K562 (cell line): ENCODE data around the gene KMO. TPM values are rescaled to one million over a fixed set of nuclear protein-coding genes. Genes with fewer than 3 reads are reported as not detected.

Experiments
- ATAC-seq: fragments of 200-7000 bp; cut with Tn5 transposase; 3 replicates; pipeline ENCODE4 v1.9.1; 2020; ENCODE audit warnings: moderate library complexity
- BruUV-seq: library from RNA; stranded (reverse); fragments of 400-500 nt; replicated peaks from 2 replicates; lab custom pipeline; 2021; lab: Mats Ljungman, UMichigan
- CTCF ChIA-PET: fragments of 300-600 bp; formaldehyde crosslinking; extraction: SDS; loops from one replicate; lab custom pipeline; 2021; ENCODE audit warnings: low intra/inter-chr PET ratio; lab: Yijun Ruan, JAX
- POLR2A ChIA-PET: fragments of 300-600, 350-650 bp; sonication (Branson Sonifier 250); formaldehyde crosslinking; extraction: SDS; loops from one replicate; lab custom pipeline; 2021; ENCODE audit warnings: antibody characterized with exemption, inconsistent platforms; lab: Yijun Ruan, JAX
- DNase-seq, 4 experiments: peaks; one replicate each; pipeline versions ENCODE4 v3.0.0 to v3.0.0-alpha.2; 2011 to 2018; ENCODE audit warnings: low spot score in 3 of 4, mixed read lengths in 3 of 4; ENCODE audit errors: extremely low read depth in 1 of 4
- FAIRE-seq: peaks from 2 replicates; lab custom pipeline; 2011; peaks lifted over from hg19 to GRCh38; lab: Jason Lieb, UNC
- H2AFZ ChIP-seq: 2 replicates; pipeline ENCODE4 v1.6.0; 2011; ENCODE audit warnings: low read depth, low read length, control low read depth, inconsistent platforms
- H3K27ac ChIP-seq: fragments of 200-600 bp; 3 replicates; pipeline ENCODE4 v1.8.0; 2011; ENCODE audit warnings: low read depth, mild to moderate bottlenecking, control low read depth, inconsistent platforms, low read length, moderate library complexity, mixed read lengths; ENCODE audit errors: extremely low read depth
- H3K27me3 ChIP-seq, 2 experiments: fragments of 300-600 bp in 1 of 2; 2 replicates in 1 of 2; 3 replicates in 1 of 2; pipeline versions ENCODE4 v1.6.0 to v1.8.0; 2011; ENCODE audit warnings: inconsistent platforms in 2 of 2, low read length in 2 of 2, mild to moderate bottlenecking in 1 of 2, mixed read lengths in 1 of 2, moderate library complexity in 1 of 2; ENCODE audit not compliant: control insufficient read depth in 2 of 2, insufficient read depth in 2 of 2
- H3K36me3 ChIP-seq: fragments of 300-600 bp; 3 replicates; pipeline ENCODE4 v1.8.0; 2011; ENCODE audit warnings: mild to moderate bottlenecking, low read length, inconsistent platforms; ENCODE audit not compliant: control insufficient read depth, insufficient read depth
- H3K4me1 ChIP-seq, 2 experiments: fragments of 200-600 bp in 1 of 2; replicated peaks in 1 of 2; 2 replicates in 1 of 2; 3 replicates in 1 of 2; pipeline versions ENCODE4 v1.5.1 to v1.8.0; 2011; ENCODE audit warnings: inconsistent platforms in 2 of 2, low read length in 2 of 2, mild to moderate bottlenecking in 1 of 2, mixed read lengths in 1 of 2, moderate library complexity in 1 of 2; ENCODE audit not compliant: control insufficient read depth in 2 of 2, insufficient read depth in 2 of 2
- H3K4me2 ChIP-seq: 2 replicates; pipeline ENCODE4 v1.6.1; 2011; ENCODE audit warnings: low read length, control low read depth, inconsistent platforms, mixed read lengths; ENCODE audit not compliant: insufficient read depth
- H3K4me3 ChIP-seq: fragments of 200-600 bp; sonication (generic), shearing (Covaris generic); 2 replicates; pipeline ENCODE4 v1.5.1; 2016; ENCODE audit warnings: control low read depth, inconsistent platforms
- H3K79me2 ChIP-seq: fragments of 200-600 bp; 3 replicates; pipeline ENCODE4 v1.8.0; 2011; ENCODE audit warnings: low read length, inconsistent platforms; ENCODE audit not compliant: control insufficient read depth, insufficient read depth
- H3K9ac ChIP-seq, 2 experiments: 2 replicates each; pipeline versions ENCODE4 v1.6.0 to v1.6.1; 2011; ENCODE audit warnings: low read depth in 2 of 2, low read length in 2 of 2, control low read depth in 1 of 2, inconsistent platforms in 1 of 2, mild to moderate bottlenecking in 1 of 2, mixed read lengths in 1 of 2; ENCODE audit not compliant: insufficient read depth in 1 of 2
- H3K9me1 ChIP-seq: one replicate; pipeline ENCODE4 v1.6.0; 2011; ENCODE audit warnings: inconsistent platforms, mild to moderate bottlenecking, low read length, moderate library complexity; ENCODE audit not compliant: control insufficient read depth, insufficient read depth
- H3K9me3 ChIP-seq: replicated peaks from 2 replicates; pipeline ENCODE4 v1.5.1; 2011; ENCODE audit warnings: low read depth, low read length, inconsistent platforms; ENCODE audit not compliant: control insufficient read depth, insufficient read depth
- H4K20me1 ChIP-seq: replicated peaks from 2 replicates; pipeline ENCODE4 v1.6.1; 2011; ENCODE audit warnings: low read length, inconsistent platforms, mixed read lengths; ENCODE audit not compliant: control insufficient read depth, insufficient read depth
- LCOR ChIP-seq: sonication (generic); formaldehyde crosslinking; IDR thresholded peaks from 2 replicates; pipeline ENCODE4 v1.8.0; 2022; ENCODE audit warnings: mild to moderate bottlenecking, missing genetic modification reagents
- RHOXF2B ChIP-seq: fragments of 250-450 bp; sonication (Bioruptor Pico); conservative IDR thresholded peaks from 2 replicates; pipeline ENCODE4 v1.5.1; 2021
- in situ Hi-C: fragments of 300-500 bp; cut with MboI; formaldehyde crosslinking; loops from 4 replicates; pipeline ENCODE4 v1.15.0; 2018; ENCODE audit warnings: inconsistent platforms, mixed read lengths
- intact Hi-C: fragments of 100-400 bp; cut with micrococcal nuclease; formaldehyde crosslinking; loops from 2 replicates; pipeline ENCODE4 v1.14.2; 2022
- polyA plus RNA-seq, 8 experiments: library from polyadenylated mRNA; depleted of rRNA in 4 of 8; stranded (reverse) in 5 of 8; unstranded in 3 of 8; fragments of >200 nt; fragmentation: Nextera tagmentation in 2 of 8; fragmentation: Illumina TruSeq in 1 of 8; extraction: Ambion mirVana in 2 of 8; extraction: Trizol in 1 of 8; gene quantifications; 2 replicates each; pipeline versions ENCODE4 v1.2.1 to v1.2.3, GENCODE V29; 2011 to 2014; ENCODE audit warnings: inconsistent platforms in 1 of 8, missing spikeins in 1 of 8
- total RNA-seq, 7 experiments: library from RNA; depleted of rRNA in 6 of 7; stranded (reverse); fragments of >200 nt in 6 of 7; fragmentation: Illumina TruSeq in 2 of 7; extraction: Trizol in 2 of 7; gene quantifications; 2 replicates each; pipeline versions ENCODE4 v1.2.1 to v1.2.3, GENCODE V29; 2011 to 2021; ENCODE audit warnings: low replicate concordance in 1 of 7
- TF ChIP-seq, protein P1 (sequence below), 2 experiments: fragments of 450-650 bp in 1 of 2; IDR thresholded peaks; 2 replicates each; pipeline ENCODE4 v1.6.1; 2011 to 2017; ENCODE audit warnings: low read depth in 2 of 2, antibody characterized with exemption in 1 of 2, borderline replicate concordance in 1 of 2, low read length in 1 of 2, mild to moderate bottlenecking in 1 of 2, mixed read lengths in 1 of 2; ENCODE audit not compliant: control insufficient read depth in 1 of 2

The KMO gene
- total and polyA plus RNA-seq, 9 of the 15 experiments (the other 6 are each of a cell fraction or from before 2014, with no cell fraction given): 0.01 to 0.11 (median 0.01) TPM; not detected in 6

DNA sequence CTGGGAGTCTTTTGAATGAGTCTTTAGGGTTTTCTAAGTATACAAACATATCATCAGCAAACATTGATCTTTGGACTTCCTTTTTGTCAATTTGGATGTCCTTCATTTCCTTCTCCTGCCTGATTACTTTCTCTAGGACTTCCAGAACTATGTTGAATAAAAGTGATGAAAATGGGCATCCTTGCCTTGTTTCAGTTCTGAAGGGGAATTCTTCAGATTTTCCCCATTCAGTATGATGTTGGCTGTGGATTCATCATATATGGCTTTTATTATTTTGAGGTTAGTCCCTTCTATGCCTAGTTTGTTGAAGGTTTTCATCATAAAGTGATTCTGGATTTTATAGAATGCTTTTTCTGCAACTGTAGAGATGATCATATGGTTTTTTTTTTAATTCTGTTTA, 42.0 kb downstream of the KMO start:
- H3K4me3 ChIP-seq: no peak overlapping the region
- no peaks in the 10 kb centered on the region for H3K4me1 ChIP-seq
- TF ChIP-seq RHOXF2B (CRISPR knock-in tag) (no peak), LCOR (CRISPR knock-in tag) (no peak)
- TF ChIP-seq, protein P1, sequence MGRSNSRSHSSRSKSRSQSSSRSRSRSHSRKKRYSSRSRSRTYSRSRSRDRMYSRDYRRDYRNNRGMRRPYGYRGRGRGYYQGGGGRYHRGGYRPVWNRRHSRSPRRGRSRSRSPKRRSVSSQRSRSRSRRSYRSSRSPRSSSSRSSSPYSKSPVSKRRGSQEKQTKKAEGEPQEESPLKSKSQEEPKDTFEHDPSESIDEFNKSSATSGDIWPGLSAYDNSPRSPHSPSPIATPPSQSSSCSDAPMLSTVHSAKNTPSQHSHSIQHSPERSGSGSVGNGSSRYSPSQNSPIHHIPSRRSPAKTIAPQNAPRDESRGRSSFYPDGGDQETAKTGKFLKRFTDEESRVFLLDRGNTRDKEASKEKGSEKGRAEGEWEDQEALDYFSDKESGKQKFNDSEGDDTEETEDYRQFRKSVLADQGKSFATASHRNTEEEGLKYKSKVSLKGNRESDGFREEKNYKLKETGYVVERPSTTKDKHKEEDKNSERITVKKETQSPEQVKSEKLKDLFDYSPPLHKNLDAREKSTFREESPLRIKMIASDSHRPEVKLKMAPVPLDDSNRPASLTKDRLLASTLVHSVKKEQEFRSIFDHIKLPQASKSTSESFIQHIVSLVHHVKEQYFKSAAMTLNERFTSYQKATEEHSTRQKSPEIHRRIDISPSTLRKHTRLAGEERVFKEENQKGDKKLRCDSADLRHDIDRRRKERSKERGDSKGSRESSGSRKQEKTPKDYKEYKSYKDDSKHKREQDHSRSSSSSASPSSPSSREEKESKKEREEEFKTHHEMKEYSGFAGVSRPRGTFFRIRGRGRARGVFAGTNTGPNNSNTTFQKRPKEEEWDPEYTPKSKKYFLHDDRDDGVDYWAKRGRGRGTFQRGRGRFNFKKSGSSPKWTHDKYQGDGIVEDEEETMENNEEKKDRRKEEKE (IDR thresholded peaks at IDR 0.05; ENCODE audit: borderline replicate concordance in 1 of 2, control insufficient read depth in 1 of 2, low read depth in 2 of 2, low read length in 1 of 2): no peak
- TF ChIP-seq, all 486 proteins: peak for 0
- BruUV-seq: no TSS peak
- Histone ChIP-seq H3K36me3 (no peaks in the 10 kb centered on the region), H3K27ac (no peak overlapping the region), H3K9ac (no peak overlapping the region), H4K20me1 (no peaks in the 10 kb centered on the region), H3K9me1 (no peaks in the 10 kb centered on the region), H2AFZ (no peak overlapping the region), H3K27me3 (no peaks in the 10 kb centered on the region; a peak in 1 of 5 replicates), H3K79me2 (no peaks in the 10 kb centered on the region), H3K4me2 (no peak overlapping the region), H3K9me3 (no peaks in the 10 kb centered on the region)
- no peak for DNase-seq
- CTCF ChIA-PET: no interaction called here
- POLR2A ChIA-PET: no interaction called here
- in situ Hi-C loops: no loop called here
- ATAC-seq: no peak
- FAIRE-seq: no peak
- intact Hi-C loops: no loop called here
